Epithelial cell of proximal tubule (primary cell): ENCODE data around the gene RNF103. TPM values are rescaled to one million over a fixed set of nuclear protein-coding genes. Genes with fewer than 3 reads are reported as not detected.
"Not testable (repeated sequence)": the region's sequence is repeated elsewhere in the genome, so short reads cannot be mapped to it uniquely, and the experiment has no call there.

Source experiments
- DNase-seq: peaks from one replicate; pipeline ENCODE4 v3.0.0-alpha.2; 2011; ENCODE audit warnings: low read depth
- H3K4me3 ChIP-seq: 2 replicates; pipeline ENCODE4 v1.5.1; 2011; ENCODE audit warnings: low read depth, mild to moderate bottlenecking, low read length
- total RNA-seq: library from RNA; depleted of rRNA; stranded (reverse); fragments of >200 nt; gene quantifications from 2 replicates; pipeline ENCODE4 v1.2.3, GENCODE V29; 2015
- TF ChIP-seq, protein P1 (sequence below): conservative IDR thresholded peaks from 2 replicates; pipeline ENCODE4 v1.5.1; 2012; ENCODE audit warnings: low read depth, mild to moderate bottlenecking, low read length

The RNF103 gene
- total RNA-seq, 1 donor from 2014 or later = 10.0 TPM

DNA sequence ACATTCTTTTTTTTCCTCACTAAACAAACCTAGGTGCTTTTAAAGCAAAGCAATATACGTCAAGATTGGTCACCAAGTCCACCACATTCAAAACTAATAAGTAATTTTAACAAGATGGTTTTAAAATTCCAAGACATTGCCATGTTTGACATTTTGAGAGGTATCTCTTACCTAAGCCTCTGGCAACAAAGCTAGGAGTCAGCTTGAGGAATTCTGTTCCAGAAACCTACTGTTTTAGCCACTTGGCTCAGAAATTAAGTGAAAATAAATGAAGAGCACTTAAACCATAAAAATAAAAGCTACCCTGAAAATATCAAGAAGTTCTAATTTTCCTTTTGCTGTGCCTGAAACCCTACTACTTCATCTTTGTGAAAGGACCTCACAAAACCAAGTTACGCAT lies 30.4 kb downstream of the RNF103 start:
- TF ChIP-seq, protein P1, sequence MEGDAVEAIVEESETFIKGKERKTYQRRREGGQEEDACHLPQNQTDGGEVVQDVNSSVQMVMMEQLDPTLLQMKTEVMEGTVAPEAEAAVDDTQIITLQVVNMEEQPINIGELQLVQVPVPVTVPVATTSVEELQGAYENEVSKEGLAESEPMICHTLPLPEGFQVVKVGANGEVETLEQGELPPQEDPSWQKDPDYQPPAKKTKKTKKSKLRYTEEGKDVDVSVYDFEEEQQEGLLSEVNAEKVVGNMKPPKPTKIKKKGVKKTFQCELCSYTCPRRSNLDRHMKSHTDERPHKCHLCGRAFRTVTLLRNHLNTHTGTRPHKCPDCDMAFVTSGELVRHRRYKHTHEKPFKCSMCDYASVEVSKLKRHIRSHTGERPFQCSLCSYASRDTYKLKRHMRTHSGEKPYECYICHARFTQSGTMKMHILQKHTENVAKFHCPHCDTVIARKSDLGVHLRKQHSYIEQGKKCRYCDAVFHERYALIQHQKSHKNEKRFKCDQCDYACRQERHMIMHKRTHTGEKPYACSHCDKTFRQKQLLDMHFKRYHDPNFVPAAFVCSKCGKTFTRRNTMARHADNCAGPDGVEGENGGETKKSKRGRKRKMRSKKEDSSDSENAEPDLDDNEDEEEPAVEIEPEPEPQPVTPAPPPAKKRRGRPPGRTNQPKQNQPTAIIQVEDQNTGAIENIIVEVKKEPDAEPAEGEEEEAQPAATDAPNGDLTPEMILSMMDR = no peak
- no peak for DNase-seq
- H3K4me3 ChIP-seq = no peak overlapping the region

GRCh38 chr2:86592547-86593230 lies 31.0 kb downstream of the RNF103 start:
- no peak for DNase-seq
- TF ChIP-seq, protein P1 = no peak
- no peak overlapping the region for H3K4me3 ChIP-seq

DNA sequence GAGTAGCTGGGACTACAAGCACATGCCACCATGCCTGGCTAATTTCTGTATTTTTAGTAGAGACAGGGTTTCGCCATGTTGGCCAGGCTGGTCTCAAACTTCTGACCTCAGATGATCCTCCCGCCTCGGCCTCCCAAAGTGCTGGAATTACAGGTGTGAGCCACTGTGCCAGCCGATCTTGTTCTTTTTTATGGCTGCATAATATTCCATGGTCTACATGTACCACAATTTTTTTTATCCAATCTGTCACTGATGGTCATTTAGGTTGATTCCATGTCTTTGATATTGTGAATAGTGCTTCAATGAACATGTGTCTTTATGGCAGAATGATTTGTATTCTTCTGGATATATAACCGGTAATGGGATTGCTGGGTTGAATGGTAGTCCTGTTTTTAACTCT lies 34.0 kb downstream of the RNF103 start:
- H3K4me3 ChIP-seq, DNase-seq: not testable (repeated sequence)

DNA sequence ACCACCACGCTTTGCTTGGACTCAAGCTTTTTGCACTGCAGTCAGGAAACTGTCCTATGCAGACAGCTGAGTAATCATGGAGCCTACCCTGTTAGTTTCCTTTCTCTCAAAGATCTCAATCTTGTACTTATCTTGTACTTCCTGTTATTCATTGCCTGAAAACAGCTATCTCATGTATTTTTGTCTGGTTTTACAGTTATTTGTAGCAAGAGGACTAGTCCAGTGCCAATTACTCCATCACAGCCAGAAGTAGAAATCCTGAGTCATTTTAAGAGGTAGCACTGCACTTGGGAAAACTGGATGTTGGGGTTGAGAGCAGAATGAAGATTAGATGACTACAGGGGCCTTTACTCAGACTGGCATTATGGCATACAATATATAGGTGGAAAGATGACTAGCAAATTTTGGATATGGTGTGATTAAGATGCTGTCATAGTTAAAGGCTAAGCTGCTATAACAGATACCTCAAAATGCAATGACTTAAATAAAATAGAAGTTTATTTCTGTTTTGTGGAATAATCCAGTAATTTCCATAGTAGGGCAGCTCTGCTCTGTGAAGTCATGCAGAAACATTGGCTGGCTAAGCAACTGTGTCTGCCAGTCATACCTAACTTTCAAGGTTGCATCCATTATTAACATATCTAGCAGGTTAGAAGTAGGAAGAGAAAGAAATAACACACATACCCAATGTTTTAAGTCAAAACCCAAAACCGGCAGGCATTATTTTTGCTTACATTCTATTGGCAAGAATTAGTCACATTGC lies 39.3 kb downstream of the RNF103 start:
- no peak overlapping the region for H3K4me3 ChIP-seq
- TF ChIP-seq, protein P1 = no peak
- no peak for DNase-seq

DNA sequence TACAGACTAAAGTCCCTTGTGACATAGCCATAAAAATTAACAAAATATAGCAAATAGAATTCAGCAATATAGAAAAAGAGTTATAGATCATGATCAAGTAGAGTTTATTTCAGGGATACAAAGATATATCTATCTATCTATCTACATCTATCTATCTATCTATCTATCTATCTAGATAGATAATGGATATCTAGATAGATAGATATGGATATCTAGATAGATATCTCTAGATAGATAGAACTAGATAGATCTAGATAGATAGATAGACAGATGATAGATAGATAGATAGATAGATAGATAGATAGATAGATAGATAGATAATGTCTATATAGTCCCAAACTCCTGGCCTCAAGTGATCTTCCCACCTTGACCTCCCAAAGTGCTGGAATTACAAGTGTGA lies 43.1 kb downstream of the RNF103 start:
- H3K4me3 ChIP-seq = no peak overlapping the region
- TF ChIP-seq, protein P1 = no peak
- no peak for DNase-seq

DNA sequence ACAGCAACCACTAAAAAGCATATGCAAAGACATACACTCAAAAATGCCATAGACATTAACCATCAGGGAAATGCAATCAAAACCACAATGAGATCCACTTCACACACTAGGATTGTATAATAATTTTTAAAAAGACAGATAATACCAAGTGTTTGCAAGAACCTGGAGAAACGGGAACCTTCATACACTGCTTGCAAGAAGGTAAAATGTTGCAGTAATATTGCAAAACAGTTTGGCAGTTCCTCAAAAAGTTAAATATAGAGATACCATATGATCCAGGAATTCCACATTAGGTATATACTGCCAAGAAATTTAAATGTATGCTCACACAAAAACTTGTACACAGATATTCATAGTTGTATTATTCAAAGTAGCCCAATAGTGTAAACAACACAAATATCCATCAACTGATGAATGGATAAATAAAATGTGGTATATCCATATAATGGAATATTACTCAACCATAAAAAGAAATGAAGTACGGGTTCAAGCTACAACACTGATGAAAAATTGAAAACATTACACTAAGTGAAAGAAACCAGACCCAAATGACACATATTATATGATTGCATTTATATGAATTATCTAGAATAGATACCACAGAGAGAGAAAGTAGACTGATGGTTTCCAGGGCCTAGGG lies 45.7 kb downstream of the RNF103 start:
- no peak for DNase-seq
- no peak overlapping the region for H3K4me3 ChIP-seq
- TF ChIP-seq, protein P1 = no peak

DNA sequence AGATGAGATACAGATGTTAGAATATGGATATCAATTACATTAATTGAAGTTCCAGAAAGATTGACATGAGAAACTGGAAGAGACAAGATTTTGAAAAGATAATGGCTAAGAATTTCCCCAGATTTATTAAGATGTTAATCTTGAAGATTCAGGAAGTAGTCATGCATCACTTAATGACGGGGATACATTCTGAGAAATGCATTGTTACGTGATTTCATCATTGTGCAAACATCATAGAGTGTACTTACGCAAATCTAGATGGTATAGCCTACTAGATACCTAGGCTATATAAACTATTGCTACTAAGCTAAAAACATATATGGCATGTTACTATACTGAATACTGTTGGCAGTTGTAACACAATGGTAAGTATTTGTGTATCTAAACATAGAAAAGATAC lies 53.6 kb downstream of the RNF103 start:
- H3K4me3 ChIP-seq = no peak overlapping the region
- DNase-seq = no peak
- TF ChIP-seq, protein P1 = no peak
